ENCODE measurements around the gene EREG.

Gene EREG

GRCh38 chr4:74368596-74368995 is 3.7 kb downstream of the EREG start:
- no peak overlapping the region for H3K4me3 ChIP-seq
- H3K36me3 ChIP-seq: no peaks in the 10 kb centered on the region
- no peak overlapping the region for H3K9ac ChIP-seq
- no peaks in the 10 kb centered on the region for H3K9me3 ChIP-seq
- H3K27ac ChIP-seq: no peak overlapping the region
- no peaks in the 10 kb centered on the region for H3K27me3 ChIP-seq
- H3K4me2 ChIP-seq: no peak overlapping the region
- no peak for TF ChIP-seq Cebpa-rat (IDR thresholded peaks at IDR 0.05)
- no peaks in the 10 kb centered on the region for H4K20me1 ChIP-seq
- H3K4me1 ChIP-seq: no peaks in the 10 kb centered on the region

GRCh38 chr4:74369855-74370254 is 4.9 kb downstream of the EREG start:
- Histone ChIP-seq H3K4me2 (no peak overlapping the region), H3K27ac (no peak overlapping the region), H3K27me3 (no peaks in the 10 kb centered on the region), H3K4me3 (no peak overlapping the region), H3K9ac (no peak overlapping the region), H3K9me3 (no peaks in the 10 kb centered on the region), H4K20me1 (no peaks in the 10 kb centered on the region), H3K4me1 (no peaks in the 10 kb centered on the region), H3K36me3 (no peaks in the 10 kb centered on the region)
- TF ChIP-seq Cebpa-rat (IDR thresholded peaks at IDR 0.05): no peak

GRCh38 chr4:74370912-74371311 is 6.0 kb downstream of the EREG start:
- Histone ChIP-seq H3K9me3 (no peaks in the 10 kb centered on the region), H3K27ac (no peak overlapping the region), H3K4me2 (no peak overlapping the region), H3K36me3 (no peaks in the 10 kb centered on the region), H3K4me3 (no peak overlapping the region), H3K4me1 (no peaks in the 10 kb centered on the region), H3K9ac (no peak overlapping the region), H4K20me1 (no peaks in the 10 kb centered on the region), H3K27me3 (no peaks in the 10 kb centered on the region)
- TF ChIP-seq Cebpa-rat (IDR thresholded peaks at IDR 0.05): no peak

GRCh38 chr4:74374128-74374527 is 9.2 kb downstream of the EREG start:
- H3K4me3 ChIP-seq: no peak overlapping the region
- H3K4me2 ChIP-seq: no peak overlapping the region
- H3K9me3 ChIP-seq: no peaks in the 10 kb centered on the region
- H3K4me1 ChIP-seq: no peaks in the 10 kb centered on the region
- no peak overlapping the region for H3K9ac ChIP-seq
- H4K20me1 ChIP-seq: no peaks in the 10 kb centered on the region
- H3K36me3 ChIP-seq: no peaks in the 10 kb centered on the region
- H3K27me3 ChIP-seq: no peaks in the 10 kb centered on the region
- no peak overlapping the region for H3K27ac ChIP-seq
- no peak for TF ChIP-seq Cebpa-rat (IDR thresholded peaks at IDR 0.05)

GRCh38 chr4:74374561-74375327 is 9.8 kb downstream of the EREG start:
- Histone ChIP-seq H3K27me3 (no peaks in the 10 kb centered on the region), H3K9ac (no peak overlapping the region), H4K20me1 (no peaks in the 10 kb centered on the region), H3K4me3 (no peak overlapping the region), H3K27ac (no peak overlapping the region), H3K9me3 (no peaks in the 10 kb centered on the region), H3K4me1 (no peaks in the 10 kb centered on the region), H3K4me2 (no peak overlapping the region), H3K36me3 (no peaks in the 10 kb centered on the region)
- TF ChIP-seq Cebpa-rat (IDR thresholded peaks at IDR 0.05): no peak

- Histone ChIP-seq H3K4me1 (no peaks in the 10 kb centered on the region), H3K9ac (no peak overlapping the region), H4K20me1 (no peaks in the 10 kb centered on the region), H3K36me3 (no peaks in the 10 kb centered on the region), H3K9me3 (no peaks in the 10 kb centered on the region), H3K4me2 (no peak overlapping the region), H3K4me3 (no peak overlapping the region), H3K27me3 (no peaks in the 10 kb centered on the region), H3K27ac (no peak overlapping the region)
- no peak for TF ChIP-seq Cebpa-rat (IDR thresholded peaks at IDR 0.05)
These were observed 11.0 kb downstream of the EREG start for GRCh38 chr4:74375824-74376426.

- Histone ChIP-seq H3K27ac (no peak overlapping the region), H3K4me2 (no peak overlapping the region), H3K9ac (no peak overlapping the region), H3K9me3 (no peaks in the 10 kb centered on the region), H3K27me3 (no peaks in the 10 kb centered on the region), H4K20me1 (no peaks in the 10 kb centered on the region), H3K36me3 (no peaks in the 10 kb centered on the region), H3K4me1 (no peaks in the 10 kb centered on the region), H3K4me3 (no peak overlapping the region)
- no peak for TF ChIP-seq Cebpa-rat (IDR thresholded peaks at IDR 0.05)
These were observed 12.0 kb downstream of the EREG start for GRCh38 chr4:74376888-74377483.

GRCh38 chr4:74377714-74378113 is 12.8 kb downstream of the EREG start:
- Histone ChIP-seq H3K36me3 (no peaks in the 10 kb centered on the region), H3K27ac (no peak overlapping the region), H3K9ac (no peak overlapping the region), H3K4me1 (no peaks in the 10 kb centered on the region), H3K9me3 (no peaks in the 10 kb centered on the region), H3K27me3 (no peaks in the 10 kb centered on the region), H3K4me3 (no peak overlapping the region), H4K20me1 (no peaks in the 10 kb centered on the region), H3K4me2 (no peak overlapping the region)
- no peak for TF ChIP-seq Cebpa-rat (IDR thresholded peaks at IDR 0.05)

- H3K36me3 ChIP-seq: no peaks in the 10 kb centered on the region
- H3K4me3 ChIP-seq: no peak overlapping the region
- H3K4me1 ChIP-seq: no peaks in the 10 kb centered on the region
- H3K4me2 ChIP-seq: no peak overlapping the region
- H4K20me1 ChIP-seq: no peaks in the 10 kb centered on the region
- no peaks in the 10 kb centered on the region for H3K27me3 ChIP-seq
- TF ChIP-seq Cebpa-rat (IDR thresholded peaks at IDR 0.05): no peak
- no peaks in the 10 kb centered on the region for H3K9me3 ChIP-seq
- H3K27ac ChIP-seq: no peak overlapping the region
- no peak overlapping the region for H3K9ac ChIP-seq
These were observed 13.6 kb downstream of the EREG start for GRCh38 chr4:74378573-74378972.

GRCh38 chr4:74379912-74380311 is 15.0 kb downstream of the EREG start:
- Histone ChIP-seq H3K4me2 (no peak overlapping the region), H3K4me3 (no peak overlapping the region), H3K4me1 (no peaks in the 10 kb centered on the region), H4K20me1 (no peaks in the 10 kb centered on the region), H3K9me3 (no peaks in the 10 kb centered on the region), H3K27ac (no peak overlapping the region), H3K9ac (no peak overlapping the region), H3K36me3 (no peaks in the 10 kb centered on the region), H3K27me3 (no peaks in the 10 kb centered on the region)
- no peak for TF ChIP-seq Cebpa-rat (IDR thresholded peaks at IDR 0.05)
